CD8-positive, alpha-beta memory T cell (primary cell): ENCODE data around the gene CCSER1. TPM values are rescaled to one million over a fixed set of nuclear protein-coding genes. Genes with fewer than 3 reads are reported as not detected.
"Not testable (repeated sequence)": the region's sequence is repeated elsewhere in the genome, so short reads cannot be mapped to it uniquely, and the experiment has no call there.

Experiments
- CTCF ChIA-PET: fragments of 350-600 bp; sonication (Branson Sonifier 250); formaldehyde crosslinking; loops from one replicate; lab custom pipeline; 2021; ENCODE audit warnings: antibody characterized with exemption; lab: Charles Lee
- POLR2A ChIA-PET: fragments of 350-600 bp; sonication (Branson Sonifier 250); formaldehyde crosslinking; loops from one replicate; lab custom pipeline; 2021; ENCODE audit warnings: antibody characterized with exemption; lab: Charles Lee
- DNase-seq, 5 donors: peaks; one replicate each; pipeline versions ENCODE4 v3.0.0 to v3.0.0-alpha.2; 2020 to 2022; ENCODE audit warnings: mixed read lengths in 1 of 5
- H3K27ac ChIP-seq: one replicate; pipeline ENCODE4 v1.7.0; 2013; ENCODE audit warnings: low read depth, mild to moderate bottlenecking, low read length, moderate library complexity
- H3K27me3 ChIP-seq: 2 replicates; pipeline ENCODE4 v1.7.0; 2013; ENCODE audit warnings: low read length, mild to moderate bottlenecking; ENCODE audit not compliant: insufficient read depth, poor library complexity, severe bottlenecking
- H3K36me3 ChIP-seq: 2 replicates; pipeline ENCODE4 v1.7.0; 2013; ENCODE audit warnings: mild to moderate bottlenecking, low read length, moderate library complexity; ENCODE audit not compliant: insufficient read depth
- H3K4me1 ChIP-seq: 2 replicates; pipeline ENCODE4 v1.7.0; 2013; ENCODE audit warnings: mild to moderate bottlenecking, low read length, moderate library complexity; ENCODE audit not compliant: insufficient read depth
- H3K4me3 ChIP-seq: 2 replicates; pipeline ENCODE4 v1.7.0; 2013; ENCODE audit warnings: mild to moderate bottlenecking, low read length
- H3K9me3 ChIP-seq: 2 replicates; pipeline ENCODE4 v1.7.0; 2013; ENCODE audit warnings: mild to moderate bottlenecking, low read length
- H3K27ac Mint-ChIP-seq, 8 donors: one replicate each; pipeline ENCODE4 v1.8.0; 2020 to 2021; ENCODE audit warnings: mixed read lengths in 8 of 8, mild to moderate bottlenecking in 6 of 8, inconsistent platforms in 3 of 8, moderate library complexity in 3 of 8
- H3K27me3 Mint-ChIP-seq, 2 donors: one replicate each; pipeline ENCODE4 v1.8.0; 2020 to 2021; ENCODE audit warnings: mixed read lengths in 2 of 2, mild to moderate bottlenecking in 1 of 2, moderate library complexity in 1 of 2
- H3K36me3 Mint-ChIP-seq, 3 donors: one replicate each; pipeline ENCODE4 v1.8.0; 2020 to 2021; ENCODE audit warnings: mixed read lengths in 3 of 3, inconsistent platforms in 1 of 3, mild to moderate bottlenecking in 1 of 3
- H3K4me1 Mint-ChIP-seq, 3 donors: one replicate each; pipeline ENCODE4 v1.8.0; 2020 to 2021; ENCODE audit warnings: mixed read lengths in 3 of 3, inconsistent platforms in 1 of 3, mild to moderate bottlenecking in 1 of 3
- H3K4me3 Mint-ChIP-seq, 7 donors: one replicate each; pipeline ENCODE4 v1.8.0; 2020 to 2021; ENCODE audit warnings: mixed read lengths in 7 of 7, mild to moderate bottlenecking in 6 of 7, moderate library complexity in 4 of 7, inconsistent platforms in 2 of 7
- H3K9me3 Mint-ChIP-seq, 5 donors: one replicate each; pipeline ENCODE4 v1.8.0; 2020 to 2022; ENCODE audit warnings: mixed read lengths in 5 of 5, mild to moderate bottlenecking in 3 of 5, moderate library complexity in 2 of 5, inconsistent platforms in 1 of 5
- polyA plus RNA-seq: library from polyadenylated mRNA; unstranded; fragments of 300-500 nt; fragmentation: Illumina TruSeq; gene quantifications from one replicate; pipeline ENCODE4 v1.2.3, GENCODE V29; 2021
- total RNA-seq, 2 experiments: library from RNA; stranded (reverse); gene quantifications; one replicate each; pipeline ENCODE4 v1.2.3, GENCODE V29; 2021

Gene CCSER1
- total and polyA plus RNA-seq, 3 experiments from 2014 or later: 0.12 to 0.20 TPM; not detected in 1

DNA sequence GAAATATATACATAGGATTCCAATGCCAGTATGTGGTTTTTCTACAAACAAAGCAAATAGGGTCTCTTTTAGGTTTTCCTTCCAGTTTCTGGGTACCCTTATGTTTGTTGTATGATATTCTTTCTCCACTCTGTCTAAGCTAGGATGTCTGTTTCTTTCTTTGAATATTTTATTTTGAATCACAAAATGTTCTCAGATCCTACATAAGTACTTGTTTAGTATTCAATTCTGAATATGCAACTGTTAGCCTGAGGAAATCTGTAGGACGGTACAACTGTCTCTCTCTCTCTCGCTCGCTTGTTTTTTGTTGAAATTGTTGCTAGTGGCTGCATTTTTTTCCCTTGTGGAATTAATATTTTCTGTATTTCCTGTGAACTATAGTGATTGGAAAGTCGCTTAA lies 163.2 kb downstream of the CCSER1 start:
- no peak overlapping the region for H3K27ac ChIP-seq
- no peaks in the 10 kb centered on the region for H3K36me3 Mint-ChIP-seq
- no peaks in the 10 kb centered on the region for H3K36me3 ChIP-seq
- peaks cover 0 to 2% (median 0%) of the 10 kb centered on the region in 5 donors for H3K9me3 Mint-ChIP-seq
- H3K4me1 Mint-ChIP-seq: no peaks in the 10 kb centered on the region
- no peaks in the 10 kb centered on the region for H3K27me3 ChIP-seq
- ChIA-PET POLR2A (no interaction called here), CTCF (no interaction called here)
- H3K27ac Mint-ChIP-seq: no peak overlapping the region
- no peaks in the 10 kb centered on the region for H3K9me3 ChIP-seq
- H3K4me3 Mint-ChIP-seq: no peak overlapping the region
- no peaks in the 10 kb centered on the region for H3K27me3 Mint-ChIP-seq
- H3K4me1 ChIP-seq: no peaks in the 10 kb centered on the region
- no peak overlapping the region for H3K4me3 ChIP-seq
- DNase-seq: no peak

DNA sequence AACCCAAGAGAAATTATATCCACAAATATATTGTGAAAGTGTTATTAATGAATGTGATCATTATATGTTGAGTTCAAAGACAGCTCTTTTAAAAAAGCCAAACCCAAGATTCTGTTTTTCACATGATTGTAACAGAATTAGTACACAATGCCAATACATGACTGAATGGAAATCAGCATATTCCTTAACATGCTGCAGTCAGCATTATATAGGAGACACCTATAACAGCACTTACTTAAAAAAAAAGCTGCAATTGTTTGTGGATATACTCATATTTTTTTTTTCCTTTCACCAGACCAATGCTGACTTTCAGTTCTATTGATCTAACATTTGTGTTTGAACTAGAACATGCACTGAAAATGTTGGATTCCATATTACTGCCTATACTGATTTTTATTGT lies 165.2 kb downstream of the CCSER1 start:
- no peaks in the 10 kb centered on the region for H3K9me3 ChIP-seq
- Mint-ChIP-seq H3K4me1 (no peaks in the 10 kb centered on the region), H3K9me3 (no peaks in the 10 kb centered on the region), H3K27ac (no peak overlapping the region), H3K36me3 (no peaks in the 10 kb centered on the region), H3K4me3 (no peak overlapping the region), H3K27me3 (no peaks in the 10 kb centered on the region)
- no peaks in the 10 kb centered on the region for H3K4me1 ChIP-seq
- H3K36me3 ChIP-seq: no peaks in the 10 kb centered on the region
- no peak overlapping the region for H3K27ac ChIP-seq
- no peak overlapping the region for H3K4me3 ChIP-seq
- H3K27me3 ChIP-seq: no peaks in the 10 kb centered on the region
- CTCF ChIA-PET: no interaction called here
- DNase-seq: no peak
- POLR2A ChIA-PET: no interaction called here

GRCh38 chr4:90293320-90293719 lies 166.1 kb downstream of the CCSER1 start:
- ChIA-PET CTCF (no interaction called here), POLR2A (no interaction called here)
- no peaks in the 10 kb centered on the region for H3K9me3 ChIP-seq
- Mint-ChIP-seq H3K27me3 (no peaks in the 10 kb centered on the region), H3K9me3 (no peaks in the 10 kb centered on the region), H3K36me3 (no peaks in the 10 kb centered on the region), H3K4me3 (no peak overlapping the region), H3K4me1 (no peaks in the 10 kb centered on the region), H3K27ac (no peak overlapping the region)
- no peaks in the 10 kb centered on the region for H3K4me1 ChIP-seq
- H3K36me3 ChIP-seq: no peaks in the 10 kb centered on the region
- no peaks in the 10 kb centered on the region for H3K27me3 ChIP-seq
- H3K27ac ChIP-seq: no peak overlapping the region
- DNase-seq: no peak
- no peak overlapping the region for H3K4me3 ChIP-seq

DNA sequence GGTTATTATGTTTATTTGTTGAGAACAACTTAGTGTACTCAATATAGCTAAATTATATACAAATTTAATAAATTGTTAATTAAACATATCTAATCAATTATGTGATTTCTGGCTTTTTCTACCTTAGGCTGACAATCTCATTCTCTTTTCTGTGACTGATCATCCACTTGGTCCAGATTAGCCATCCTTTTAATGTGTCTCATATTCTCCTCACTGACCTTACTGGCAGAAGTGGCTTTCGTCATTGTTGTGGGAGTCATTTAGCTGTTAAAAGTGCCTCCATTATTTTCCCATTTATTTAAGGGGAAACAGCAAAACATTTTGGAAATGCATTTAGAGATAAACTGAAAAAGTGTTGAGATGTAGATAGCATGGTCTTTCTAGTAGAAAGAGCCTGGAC lies 172.2 kb downstream of the CCSER1 start:
- Mint-ChIP-seq H3K4me3 (no peak overlapping the region), H3K27me3 (no peaks in the 10 kb centered on the region), H3K36me3 (no peaks in the 10 kb centered on the region), H3K9me3 (peaks cover 0 to 4% (median 0%) of the 10 kb centered on the region in 5 donors), H3K27ac (no peak overlapping the region), H3K4me1 (no peaks in the 10 kb centered on the region)
- Histone ChIP-seq H3K4me1 (no peaks in the 10 kb centered on the region), H3K27me3 (no peaks in the 10 kb centered on the region), H3K4me3 (no peak overlapping the region), H3K9me3 (no peaks in the 10 kb centered on the region), H3K27ac (no peak overlapping the region), H3K36me3 (no peaks in the 10 kb centered on the region)
- ChIA-PET CTCF (no interaction called here), POLR2A (no interaction called here)
- DNase-seq: no peak

DNA sequence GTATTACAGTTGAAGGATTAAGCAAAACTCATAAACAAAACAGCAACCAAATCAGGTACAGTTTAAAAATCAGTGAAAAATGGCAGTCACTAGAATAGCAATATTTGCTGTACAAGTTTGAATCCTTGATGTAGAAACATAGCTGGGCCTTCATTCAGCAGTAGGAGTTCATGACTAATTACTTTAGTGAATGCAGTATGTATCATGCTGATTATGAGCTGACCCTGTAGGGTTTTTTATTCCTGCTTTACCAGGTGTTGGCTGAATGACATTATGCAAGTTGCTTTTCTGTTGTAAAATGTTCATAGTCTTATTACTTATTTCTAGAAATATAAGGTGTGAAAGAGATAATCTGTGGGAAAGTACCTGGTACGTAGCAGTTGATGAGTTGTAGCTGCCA lies 179.6 kb downstream of the CCSER1 start:
- Mint-ChIP-seq H3K4me1 (no peaks in the 10 kb centered on the region), H3K4me3 (no peak overlapping the region), H3K27ac (no peak overlapping the region), H3K9me3 (peaks cover 0 to 4% (median 0%) of the 10 kb centered on the region in 5 donors), H3K36me3 (no peaks in the 10 kb centered on the region), H3K27me3 (no peaks in the 10 kb centered on the region)
- ChIA-PET CTCF (no interaction called here), POLR2A (no interaction called here)
- H3K4me3 ChIP-seq: no peak overlapping the region
- H3K36me3 ChIP-seq: no peaks in the 10 kb centered on the region
- H3K27ac ChIP-seq: no peak overlapping the region
- no peaks in the 10 kb centered on the region for H3K27me3 ChIP-seq
- no peaks in the 10 kb centered on the region for H3K4me1 ChIP-seq
- H3K9me3 ChIP-seq: no peaks in the 10 kb centered on the region
- DNase-seq: no peak

GRCh38 chr4:90317140-90317539 lies 189.9 kb downstream of the CCSER1 start:
- H3K4me3 Mint-ChIP-seq, CTCF ChIA-PET, DNase-seq, H3K27ac Mint-ChIP-seq, POLR2A ChIA-PET, H3K27me3 ChIP-seq, H3K4me1 Mint-ChIP-seq, H3K4me1 ChIP-seq, H3K36me3 Mint-ChIP-seq, H3K4me3 ChIP-seq, H3K9me3 Mint-ChIP-seq, H3K36me3 ChIP-seq, H3K27ac ChIP-seq, H3K9me3 ChIP-seq, H3K27me3 Mint-ChIP-seq: not testable (repeated sequence)

DNA sequence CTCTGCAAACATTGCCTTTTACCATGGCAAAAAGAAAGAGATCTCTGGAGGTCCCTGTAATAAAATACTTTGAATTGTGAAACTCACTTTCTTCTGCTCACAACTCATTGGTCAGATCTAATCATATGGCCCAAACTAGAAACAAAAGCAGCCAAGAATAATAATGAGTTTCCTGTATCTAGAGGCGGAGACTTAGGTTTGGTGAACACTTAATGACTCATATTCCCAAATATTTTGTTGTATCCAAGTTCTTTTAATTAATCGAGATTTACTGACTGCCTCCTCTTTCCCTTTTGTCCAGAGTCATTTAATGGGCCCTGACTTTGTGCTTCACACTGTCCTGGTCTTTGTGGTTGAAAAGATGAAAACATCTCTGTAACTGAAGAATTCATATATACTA lies 190.6 kb downstream of the CCSER1 start:
- ChIA-PET POLR2A (no interaction called here), CTCF (no interaction called here)
- Histone ChIP-seq H3K4me1 (no peaks in the 10 kb centered on the region), H3K9me3 (no peaks in the 10 kb centered on the region), H3K27ac (no peak overlapping the region), H3K27me3 (no peaks in the 10 kb centered on the region), H3K4me3 (no peak overlapping the region), H3K36me3 (no peaks in the 10 kb centered on the region)
- H3K27me3 Mint-ChIP-seq: no peaks in the 10 kb centered on the region
- no peak overlapping the region for H3K27ac Mint-ChIP-seq
- no peaks in the 10 kb centered on the region for H3K4me1 Mint-ChIP-seq
- H3K36me3 Mint-ChIP-seq: no peaks in the 10 kb centered on the region
- no peaks in the 10 kb centered on the region for H3K9me3 Mint-ChIP-seq
- H3K4me3 Mint-ChIP-seq: no peak overlapping the region
- no peak for DNase-seq

DNA sequence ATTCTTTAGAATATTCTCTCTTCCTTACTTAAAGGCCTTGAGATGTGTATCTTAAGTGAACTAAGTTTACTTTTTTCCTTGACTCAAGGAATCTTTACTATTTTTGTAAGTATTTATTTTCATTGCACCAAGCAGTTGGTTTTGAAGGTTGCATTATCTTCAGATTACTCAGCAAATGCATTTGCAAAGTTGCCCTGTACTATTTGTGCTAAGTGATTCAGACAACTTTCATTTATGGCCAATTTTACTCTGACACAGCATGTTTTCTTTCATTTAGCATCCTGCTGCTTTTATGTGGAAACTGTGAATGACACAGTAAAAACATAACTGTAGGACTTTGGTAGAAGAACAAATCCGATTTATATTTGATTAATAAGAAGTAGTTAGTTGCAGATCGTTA lies 191.0 kb downstream of the CCSER1 start:
- Mint-ChIP-seq H3K4me3 (no peak overlapping the region), H3K27me3 (no peaks in the 10 kb centered on the region), H3K27ac (no peak overlapping the region), H3K9me3 (no peaks in the 10 kb centered on the region), H3K36me3 (no peaks in the 10 kb centered on the region), H3K4me1 (no peaks in the 10 kb centered on the region)
- ChIA-PET POLR2A (no interaction called here), CTCF (no interaction called here)
- no peak for DNase-seq
- no peaks in the 10 kb centered on the region for H3K27me3 ChIP-seq
- H3K36me3 ChIP-seq: no peaks in the 10 kb centered on the region
- no peak overlapping the region for H3K27ac ChIP-seq
- H3K9me3 ChIP-seq: no peaks in the 10 kb centered on the region
- H3K4me3 ChIP-seq: no peak overlapping the region
- no peaks in the 10 kb centered on the region for H3K4me1 ChIP-seq

DNA sequence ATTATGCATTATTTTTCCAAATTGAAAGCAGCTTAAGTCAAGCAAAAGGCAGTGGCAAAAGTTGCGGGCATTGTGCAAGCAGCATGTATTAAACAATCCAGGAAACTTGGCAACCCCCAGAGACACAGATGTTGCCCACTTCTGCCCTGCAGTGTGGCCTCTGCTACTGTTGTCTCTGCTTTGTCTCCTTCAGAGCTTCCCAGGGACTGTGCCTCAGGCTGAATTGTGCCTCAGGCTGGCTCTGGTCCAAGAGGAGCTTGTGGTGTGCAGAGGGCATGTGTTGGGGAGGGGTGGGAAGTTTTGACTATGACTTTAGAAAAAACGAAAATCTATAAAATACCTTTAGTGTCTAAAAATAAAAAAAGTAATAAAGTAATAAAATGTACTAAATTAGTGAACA lies 201.4 kb downstream of the CCSER1 start:
- H3K27ac Mint-ChIP-seq: no peak overlapping the region
- ChIA-PET POLR2A (no interaction called here), CTCF (no interaction called here)
- H3K27me3 Mint-ChIP-seq: no peaks in the 10 kb centered on the region
- no peaks in the 10 kb centered on the region for H3K36me3 Mint-ChIP-seq
- Histone ChIP-seq H3K4me3 (no peak overlapping the region), H3K4me1 (no peaks in the 10 kb centered on the region), H3K27ac (no peak overlapping the region), H3K27me3 (no peaks in the 10 kb centered on the region), H3K9me3 (no peaks in the 10 kb centered on the region), H3K36me3 (no peaks in the 10 kb centered on the region)
- H3K4me3 Mint-ChIP-seq: no peak overlapping the region
- H3K4me1 Mint-ChIP-seq: no peaks in the 10 kb centered on the region
- DNase-seq: no peak
- H3K9me3 Mint-ChIP-seq: peaks cover 0 to 4% (median 0%) of the 10 kb centered on the region in 5 donors
